WTC11 (cell line): ENCODE data around the gene DEFB114. TPM values are rescaled to one million over a fixed set of nuclear protein-coding genes. Genes with fewer than 3 reads are reported as not detected.

Experiments used
- ATAC-seq: fragments of 200-7000 bp; cut with Tn5 transposase; 2 replicates; pipeline ENCODE4 v1.10.0; 2021; ENCODE audit warnings: mild to moderate bottlenecking, moderate library complexity
- CTCF ChIA-PET: fragments of 300-600 bp; sonication (Branson Sonifier 250); formaldehyde crosslinking; loops from one replicate; lab custom pipeline; 2021; ENCODE audit warnings: antibody characterized with exemption; lab: Charles Lee
- POLR2A ChIA-PET: fragments of 350-600 bp; sonication (Branson Sonifier 250); formaldehyde crosslinking; loops from one replicate; lab custom pipeline; 2021; ENCODE audit warnings: antibody characterized with exemption; lab: Charles Lee
- DNase-seq: peaks from one replicate; pipeline ENCODE4 v3.0.0; 2021; ENCODE audit warnings: low spot score
- H3K27ac Mint-ChIP-seq: 2 replicates; pipeline ENCODE4 v1.8.0; 2021; ENCODE audit warnings: mixed read lengths
- H3K27me3 Mint-ChIP-seq: 2 replicates; pipeline ENCODE4 v1.8.0; 2021; ENCODE audit warnings: low read depth, mild to moderate bottlenecking, moderate library complexity, mixed read lengths
- H3K36me3 Mint-ChIP-seq: 2 replicates; pipeline ENCODE4 v1.8.0; 2021; ENCODE audit warnings: mixed read lengths
- H3K4me1 Mint-ChIP-seq: 2 replicates; pipeline ENCODE4 v1.8.0; 2022; ENCODE audit warnings: mixed read lengths
- H3K4me3 Mint-ChIP-seq: 2 replicates; pipeline ENCODE4 v1.8.0; 2021; ENCODE audit warnings: mild to moderate bottlenecking, moderate library complexity, mixed read lengths
- H3K9me3 Mint-ChIP-seq: 2 replicates; pipeline ENCODE4 v1.8.0; 2021; ENCODE audit warnings: mixed read lengths
- CREB1 ChIP-seq: sonication (generic); formaldehyde crosslinking; IDR thresholded peaks from 2 replicates; pipeline ENCODE4 v1.8.0; 2023; ENCODE audit warnings: mild to moderate bottlenecking, missing genetic modification reagents
- ETV6 ChIP-seq: sonication (generic); formaldehyde crosslinking; IDR thresholded peaks from 2 replicates; pipeline ENCODE4 v1.8.1; 2022; ENCODE audit warnings: mild to moderate bottlenecking, missing genetic modification reagents
- GRHL2 ChIP-seq: fragments of 250-450 bp; sonication (Bioruptor Pico); IDR thresholded peaks from 2 replicates; pipeline ENCODE4 v1.8.0; 2022; ENCODE audit warnings: mild to moderate bottlenecking, moderate library complexity; ENCODE audit not compliant: insufficient replicate concordance, severe bottlenecking
- KAT7 ChIP-seq: sonication (generic); formaldehyde crosslinking; IDR thresholded peaks from 2 replicates; pipeline ENCODE4 v1.8.1; 2023; ENCODE audit warnings: missing genetic modification reagents, mild to moderate bottlenecking, borderline replicate concordance
- NFE2L1 ChIP-seq: sonication (generic); formaldehyde crosslinking; IDR thresholded peaks from 2 replicates; pipeline ENCODE4 v1.8.1; 2023; ENCODE audit warnings: missing genetic modification reagents
- NR3C1 ChIP-seq: sonication (generic); formaldehyde crosslinking; conservative IDR thresholded peaks from 2 replicates; pipeline ENCODE4 v1.8.1; 2023; ENCODE audit warnings: low read depth, mild to moderate bottlenecking, missing genetic modification reagents
- PRRX2 ChIP-seq: fragments of 250-450 bp; sonication (Bioruptor Pico); IDR thresholded peaks from 2 replicates; pipeline ENCODE4 v1.8.0; 2021; ENCODE audit warnings: mild to moderate bottlenecking
- SMAD3 ChIP-seq: sonication (generic); formaldehyde crosslinking; IDR thresholded peaks from 2 replicates; pipeline ENCODE4 v1.8.0; 2022; ENCODE audit warnings: missing genetic modification reagents, mild to moderate bottlenecking, borderline replicate concordance
- SOX15 ChIP-seq: fragments of 250-450 bp; sonication (Bioruptor Pico); IDR thresholded peaks from 2 replicates; pipeline ENCODE4 v1.9.0; 2021; ENCODE audit warnings: mild to moderate bottlenecking
- ZNF423 ChIP-seq: fragments of 250-450 bp; sonication (Bioruptor Pico); IDR thresholded peaks from 2 replicates; pipeline ENCODE4 v2.1.2; 2022; ENCODE audit warnings: mild to moderate bottlenecking, moderate library complexity
- total RNA-seq: library from RNA; stranded (reverse); gene quantifications from 3 replicates; pipeline ENCODE4 v1.2.3, GENCODE V29; 2021
- TF ChIP-seq, protein P1 (sequence below): fragments of 250-450 bp; sonication (Bioruptor Pico); IDR thresholded peaks from 2 replicates; pipeline ENCODE4 v1.8.0; 2021; ENCODE audit warnings: mild to moderate bottlenecking
- TF ChIP-seq, protein P2 (sequence below): sonication (generic); formaldehyde crosslinking; IDR thresholded peaks from 2 replicates; pipeline ENCODE4 v1.8.1; 2023; ENCODE audit warnings: mild to moderate bottlenecking, missing genetic modification reagents, moderate library complexity
- TF ChIP-seq, protein P3 (sequence below): sonication (generic); formaldehyde crosslinking; conservative IDR thresholded peaks from 2 replicates; pipeline ENCODE4 v1.8.1; 2023; ENCODE audit warnings: mild to moderate bottlenecking, low read depth, missing genetic modification reagents, moderate library complexity
- TF ChIP-seq, protein P4 (sequence below): sonication (generic); formaldehyde crosslinking; IDR thresholded peaks from 2 replicates; pipeline ENCODE4 v1.8.0; 2022; ENCODE audit warnings: mild to moderate bottlenecking, missing genetic modification reagents
- TF ChIP-seq, protein P5 (sequence below): sonication (generic); formaldehyde crosslinking; IDR thresholded peaks from 2 replicates; pipeline ENCODE4 v1.8.0; 2022; ENCODE audit warnings: missing genetic modification reagents
- TF ChIP-seq, protein P6 (sequence below): fragments of 250-450 bp; sonication (Bioruptor Pico); IDR thresholded peaks from 2 replicates; pipeline ENCODE4 v1.9.0; 2021; ENCODE audit warnings: mild to moderate bottlenecking
- TF ChIP-seq, protein P7 (sequence below): fragments of 250-450 bp; sonication (Bioruptor Pico); IDR thresholded peaks from 2 replicates; pipeline ENCODE4 v1.9.0; 2021; ENCODE audit warnings: moderate library complexity, mild to moderate bottlenecking, inconsistent platforms, borderline replicate concordance

The DEFB114 gene
- total RNA-seq, 1 experiment from 2014 or later = not detected

DNA sequence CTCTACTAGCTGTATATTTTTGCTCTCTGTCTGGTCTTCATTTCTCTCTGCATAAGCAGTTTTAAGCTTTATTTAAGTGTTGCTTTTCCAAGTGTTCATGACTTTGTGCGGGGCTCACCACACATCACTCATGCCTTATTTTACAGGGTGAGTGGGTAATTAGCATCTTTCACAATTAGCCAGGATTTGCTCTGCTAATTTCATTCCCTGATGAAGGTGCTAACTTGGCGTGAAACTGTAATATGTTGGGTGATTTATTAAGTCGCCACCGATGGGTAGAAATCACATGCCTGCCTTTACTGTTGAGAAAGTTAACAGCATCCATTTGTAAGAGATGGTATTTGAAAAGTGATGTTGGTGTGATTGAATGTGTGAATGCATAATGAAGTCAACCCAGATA lies 44.7 kb downstream of the DEFB114 start (continued):
- TF ChIP-seq, protein P1, sequence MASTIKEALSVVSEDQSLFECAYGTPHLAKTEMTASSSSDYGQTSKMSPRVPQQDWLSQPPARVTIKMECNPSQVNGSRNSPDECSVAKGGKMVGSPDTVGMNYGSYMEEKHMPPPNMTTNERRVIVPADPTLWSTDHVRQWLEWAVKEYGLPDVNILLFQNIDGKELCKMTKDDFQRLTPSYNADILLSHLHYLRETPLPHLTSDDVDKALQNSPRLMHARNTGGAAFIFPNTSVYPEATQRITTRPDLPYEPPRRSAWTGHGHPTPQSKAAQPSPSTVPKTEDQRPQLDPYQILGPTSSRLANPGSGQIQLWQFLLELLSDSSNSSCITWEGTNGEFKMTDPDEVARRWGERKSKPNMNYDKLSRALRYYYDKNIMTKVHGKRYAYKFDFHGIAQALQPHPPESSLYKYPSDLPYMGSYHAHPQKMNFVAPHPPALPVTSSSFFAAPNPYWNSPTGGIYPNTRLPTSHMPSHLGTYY (CRISPR knock-in tag) = no peak
- TF ChIP-seq, protein P2, sequence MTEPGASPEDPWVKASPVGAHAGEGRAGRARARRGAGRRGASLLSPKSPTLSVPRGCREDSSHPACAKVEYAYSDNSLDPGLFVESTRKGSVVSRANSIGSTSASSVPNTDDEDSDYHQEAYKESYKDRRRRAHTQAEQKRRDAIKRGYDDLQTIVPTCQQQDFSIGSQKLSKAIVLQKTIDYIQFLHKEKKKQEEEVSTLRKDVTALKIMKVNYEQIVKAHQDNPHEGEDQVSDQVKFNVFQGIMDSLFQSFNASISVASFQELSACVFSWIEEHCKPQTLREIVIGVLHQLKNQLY (CRISPR knock-in tag) = no peak

DNA sequence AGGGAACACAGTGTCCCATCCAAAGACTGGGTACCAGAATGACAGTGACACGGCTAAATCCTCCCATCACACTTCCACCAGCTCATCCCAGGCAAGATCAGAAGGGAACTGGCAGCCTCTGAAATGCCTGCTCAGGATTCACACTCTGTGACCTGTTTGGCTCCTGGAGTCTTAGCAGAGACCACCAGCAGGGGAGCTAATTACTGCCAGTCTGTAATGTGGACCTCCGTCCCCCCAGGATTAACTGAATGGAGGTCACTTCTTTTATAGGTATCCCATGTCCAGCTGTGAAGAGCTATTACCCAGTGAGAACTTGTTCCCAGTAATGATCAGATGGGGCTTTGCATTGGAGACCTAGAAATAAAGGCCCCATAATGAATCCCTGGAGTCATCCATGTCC lies 45.2 kb downstream of the DEFB114 start:
- CTCF ChIA-PET = interaction anchor here (0.7 to 2.7 kb wide), 4 partner anchors 9 to 112 kb away, joined by 3 to 11 read pairs (median 4); no protein-coding TSS in a partner anchor
- H3K36me3 Mint-ChIP-seq = no peaks in the 10 kb centered on the region
- no peaks in the 10 kb centered on the region for H3K27me3 Mint-ChIP-seq
- TF ChIP-seq GRHL2 (no peak), ZNF423 (CRISPR knock-in tag) (peak; percentile 62)
- TF ChIP-seq, all 79 proteins: peak for 1
- Mint-ChIP-seq H3K4me3 (no peak overlapping the region), H3K4me1 (peaks cover 67% of the 10 kb centered on the region), H3K9me3 (no peaks in the 10 kb centered on the region), H3K27ac (peak overlapping the region; percentile 17)
- peak; percentile 89 for ATAC-seq
- POLR2A ChIA-PET = no interaction called here
- DNase-seq = peak; percentile 26

DNA sequence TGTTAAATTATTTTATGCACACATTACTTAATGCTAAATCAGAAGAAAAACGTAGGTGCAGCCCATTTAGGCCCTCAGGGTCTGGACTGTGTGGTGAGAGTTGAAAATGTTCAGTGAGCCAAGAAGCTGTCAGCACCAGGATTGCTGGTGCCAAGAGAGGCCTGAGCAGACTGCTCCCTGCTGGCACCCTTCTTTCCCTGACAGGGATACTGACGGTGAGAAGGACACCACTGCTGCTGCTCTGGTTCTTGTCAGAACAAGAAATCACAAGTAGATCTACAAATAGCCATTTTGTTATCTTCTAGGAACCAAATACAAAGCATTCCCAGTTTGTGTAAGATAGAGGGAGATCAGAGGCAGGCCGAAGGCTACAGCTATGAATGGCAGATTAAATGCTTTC lies 48.9 kb downstream of the DEFB114 start:
- H3K9me3 Mint-ChIP-seq = no peaks in the 10 kb centered on the region
- H3K36me3 Mint-ChIP-seq = no peaks in the 10 kb centered on the region
- no peaks in the 10 kb centered on the region for H3K27me3 Mint-ChIP-seq
- peak; percentile 18; the same call in 1 of the 2 replicates for ATAC-seq
- peaks cover 90% of the 10 kb centered on the region for H3K4me1 Mint-ChIP-seq
- CTCF ChIA-PET = interaction anchor here (0.7 to 0.8 kb wide), 2 partner anchors 9 to 292 kb away, joined by 4 to 5 read pairs; no protein-coding TSS in a partner anchor
- no peak for DNase-seq
- POLR2A ChIA-PET = no interaction called here
- no peak overlapping the region; the same call in 1 of the 2 replicates for H3K27ac Mint-ChIP-seq
- no peak overlapping the region for H3K4me3 Mint-ChIP-seq
- TF ChIP-seq PRRX2 (CRISPR knock-in tag) (no peak), SMAD3 (CRISPR knock-in tag) (no peak), NFE2L1 (no peak), ETV6 (CRISPR knock-in tag) (no peak), CREB1 (CRISPR knock-in tag) (no peak), NR3C1 (CRISPR knock-in tag) (no peak), SOX15 (no peak), KAT7 (CRISPR knock-in tag) (no peak)
- TF ChIP-seq, protein P3, sequence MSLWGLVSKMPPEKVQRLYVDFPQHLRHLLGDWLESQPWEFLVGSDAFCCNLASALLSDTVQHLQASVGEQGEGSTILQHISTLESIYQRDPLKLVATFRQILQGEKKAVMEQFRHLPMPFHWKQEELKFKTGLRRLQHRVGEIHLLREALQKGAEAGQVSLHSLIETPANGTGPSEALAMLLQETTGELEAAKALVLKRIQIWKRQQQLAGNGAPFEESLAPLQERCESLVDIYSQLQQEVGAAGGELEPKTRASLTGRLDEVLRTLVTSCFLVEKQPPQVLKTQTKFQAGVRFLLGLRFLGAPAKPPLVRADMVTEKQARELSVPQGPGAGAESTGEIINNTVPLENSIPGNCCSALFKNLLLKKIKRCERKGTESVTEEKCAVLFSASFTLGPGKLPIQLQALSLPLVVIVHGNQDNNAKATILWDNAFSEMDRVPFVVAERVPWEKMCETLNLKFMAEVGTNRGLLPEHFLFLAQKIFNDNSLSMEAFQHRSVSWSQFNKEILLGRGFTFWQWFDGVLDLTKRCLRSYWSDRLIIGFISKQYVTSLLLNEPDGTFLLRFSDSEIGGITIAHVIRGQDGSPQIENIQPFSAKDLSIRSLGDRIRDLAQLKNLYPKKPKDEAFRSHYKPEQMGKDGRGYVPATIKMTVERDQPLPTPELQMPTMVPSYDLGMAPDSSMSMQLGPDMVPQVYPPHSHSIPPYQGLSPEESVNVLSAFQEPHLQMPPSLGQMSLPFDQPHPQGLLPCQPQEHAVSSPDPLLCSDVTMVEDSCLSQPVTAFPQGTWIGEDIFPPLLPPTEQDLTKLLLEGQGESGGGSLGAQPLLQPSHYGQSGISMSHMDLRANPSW (CRISPR knock-in tag) = no peak
- TF ChIP-seq, protein P4, sequence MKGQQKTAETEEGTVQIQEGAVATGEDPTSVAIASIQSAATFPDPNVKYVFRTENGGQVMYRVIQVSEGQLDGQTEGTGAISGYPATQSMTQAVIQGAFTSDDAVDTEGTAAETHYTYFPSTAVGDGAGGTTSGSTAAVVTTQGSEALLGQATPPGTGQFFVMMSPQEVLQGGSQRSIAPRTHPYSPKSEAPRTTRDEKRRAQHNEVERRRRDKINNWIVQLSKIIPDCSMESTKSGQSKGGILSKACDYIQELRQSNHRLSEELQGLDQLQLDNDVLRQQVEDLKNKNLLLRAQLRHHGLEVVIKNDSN = no peak
- TF ChIP-seq, protein P5, sequence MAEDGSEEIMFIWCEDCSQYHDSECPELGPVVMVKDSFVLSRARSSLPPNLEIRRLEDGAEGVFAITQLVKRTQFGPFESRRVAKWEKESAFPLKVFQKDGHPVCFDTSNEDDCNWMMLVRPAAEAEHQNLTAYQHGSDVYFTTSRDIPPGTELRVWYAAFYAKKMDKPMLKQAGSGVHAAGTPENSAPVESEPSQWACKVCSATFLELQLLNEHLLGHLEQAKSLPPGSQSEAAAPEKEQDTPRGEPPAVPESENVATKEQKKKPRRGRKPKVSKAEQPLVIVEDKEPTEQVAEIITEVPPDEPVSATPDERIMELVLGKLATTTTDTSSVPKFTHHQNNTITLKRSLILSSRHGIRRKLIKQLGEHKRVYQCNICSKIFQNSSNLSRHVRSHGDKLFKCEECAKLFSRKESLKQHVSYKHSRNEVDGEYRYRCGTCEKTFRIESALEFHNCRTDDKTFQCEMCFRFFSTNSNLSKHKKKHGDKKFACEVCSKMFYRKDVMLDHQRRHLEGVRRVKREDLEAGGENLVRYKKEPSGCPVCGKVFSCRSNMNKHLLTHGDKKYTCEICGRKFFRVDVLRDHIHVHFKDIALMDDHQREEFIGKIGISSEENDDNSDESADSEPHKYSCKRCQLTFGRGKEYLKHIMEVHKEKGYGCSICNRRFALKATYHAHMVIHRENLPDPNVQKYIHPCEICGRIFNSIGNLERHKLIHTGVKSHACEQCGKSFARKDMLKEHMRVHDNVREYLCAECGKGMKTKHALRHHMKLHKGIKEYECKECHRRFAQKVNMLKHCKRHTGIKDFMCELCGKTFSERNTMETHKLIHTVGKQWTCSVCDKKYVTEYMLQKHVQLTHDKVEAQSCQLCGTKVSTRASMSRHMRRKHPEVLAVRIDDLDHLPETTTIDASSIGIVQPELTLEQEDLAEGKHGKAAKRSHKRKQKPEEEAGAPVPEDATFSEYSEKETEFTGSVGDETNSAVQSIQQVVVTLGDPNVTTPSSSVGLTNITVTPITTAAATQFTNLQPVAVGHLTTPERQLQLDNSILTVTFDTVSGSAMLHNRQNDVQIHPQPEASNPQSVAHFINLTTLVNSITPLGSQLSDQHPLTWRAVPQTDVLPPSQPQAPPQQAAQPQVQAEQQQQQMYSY (CRISPR knock-in tag) = no peak
- TF ChIP-seq, protein P2 (CRISPR knock-in tag) = no peak
- TF ChIP-seq, protein P6, sequence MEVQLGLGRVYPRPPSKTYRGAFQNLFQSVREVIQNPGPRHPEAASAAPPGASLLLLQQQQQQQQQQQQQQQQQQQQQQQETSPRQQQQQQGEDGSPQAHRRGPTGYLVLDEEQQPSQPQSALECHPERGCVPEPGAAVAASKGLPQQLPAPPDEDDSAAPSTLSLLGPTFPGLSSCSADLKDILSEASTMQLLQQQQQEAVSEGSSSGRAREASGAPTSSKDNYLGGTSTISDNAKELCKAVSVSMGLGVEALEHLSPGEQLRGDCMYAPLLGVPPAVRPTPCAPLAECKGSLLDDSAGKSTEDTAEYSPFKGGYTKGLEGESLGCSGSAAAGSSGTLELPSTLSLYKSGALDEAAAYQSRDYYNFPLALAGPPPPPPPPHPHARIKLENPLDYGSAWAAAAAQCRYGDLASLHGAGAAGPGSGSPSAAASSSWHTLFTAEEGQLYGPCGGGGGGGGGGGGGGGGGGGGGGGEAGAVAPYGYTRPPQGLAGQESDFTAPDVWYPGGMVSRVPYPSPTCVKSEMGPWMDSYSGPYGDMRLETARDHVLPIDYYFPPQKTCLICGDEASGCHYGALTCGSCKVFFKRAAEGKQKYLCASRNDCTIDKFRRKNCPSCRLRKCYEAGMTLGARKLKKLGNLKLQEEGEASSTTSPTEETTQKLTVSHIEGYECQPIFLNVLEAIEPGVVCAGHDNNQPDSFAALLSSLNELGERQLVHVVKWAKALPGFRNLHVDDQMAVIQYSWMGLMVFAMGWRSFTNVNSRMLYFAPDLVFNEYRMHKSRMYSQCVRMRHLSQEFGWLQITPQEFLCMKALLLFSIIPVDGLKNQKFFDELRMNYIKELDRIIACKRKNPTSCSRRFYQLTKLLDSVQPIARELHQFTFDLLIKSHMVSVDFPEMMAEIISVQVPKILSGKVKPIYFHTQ (CRISPR knock-in tag) = no peak
- TF ChIP-seq, protein P7, sequence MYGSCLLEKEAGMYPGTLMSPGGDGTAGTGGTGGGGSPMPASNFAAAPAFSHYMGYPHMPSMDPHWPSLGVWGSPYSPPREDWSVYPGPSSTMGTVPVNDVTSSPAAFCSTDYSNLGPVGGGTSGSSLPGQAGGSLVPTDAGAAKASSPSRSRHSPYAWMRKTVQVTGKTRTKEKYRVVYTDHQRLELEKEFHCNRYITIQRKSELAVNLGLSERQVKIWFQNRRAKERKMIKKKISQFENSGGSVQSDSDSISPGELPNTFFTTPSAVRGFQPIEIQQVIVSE (CRISPR knock-in tag) = no peak
